Measurements from ENCODE around the gene POPDC3. TPM values are rescaled to one million over a fixed set of nuclear protein-coding genes. Genes with fewer than 3 reads are reported as not detected.

The POPDC3 gene, protein sequence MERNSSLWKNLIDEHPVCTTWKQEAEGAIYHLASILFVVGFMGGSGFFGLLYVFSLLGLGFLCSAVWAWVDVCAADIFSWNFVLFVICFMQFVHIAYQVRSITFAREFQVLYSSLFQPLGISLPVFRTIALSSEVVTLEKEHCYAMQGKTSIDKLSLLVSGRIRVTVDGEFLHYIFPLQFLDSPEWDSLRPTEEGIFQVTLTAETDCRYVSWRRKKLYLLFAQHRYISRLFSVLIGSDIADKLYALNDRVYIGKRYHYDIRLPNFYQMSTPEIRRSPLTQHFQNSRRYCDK
- total RNA-seq (0.93 and 1.2 TPM in 2 replicates), polyA plus RNA-seq (1.5 and 1.7 TPM in 2 replicates)

DNA sequence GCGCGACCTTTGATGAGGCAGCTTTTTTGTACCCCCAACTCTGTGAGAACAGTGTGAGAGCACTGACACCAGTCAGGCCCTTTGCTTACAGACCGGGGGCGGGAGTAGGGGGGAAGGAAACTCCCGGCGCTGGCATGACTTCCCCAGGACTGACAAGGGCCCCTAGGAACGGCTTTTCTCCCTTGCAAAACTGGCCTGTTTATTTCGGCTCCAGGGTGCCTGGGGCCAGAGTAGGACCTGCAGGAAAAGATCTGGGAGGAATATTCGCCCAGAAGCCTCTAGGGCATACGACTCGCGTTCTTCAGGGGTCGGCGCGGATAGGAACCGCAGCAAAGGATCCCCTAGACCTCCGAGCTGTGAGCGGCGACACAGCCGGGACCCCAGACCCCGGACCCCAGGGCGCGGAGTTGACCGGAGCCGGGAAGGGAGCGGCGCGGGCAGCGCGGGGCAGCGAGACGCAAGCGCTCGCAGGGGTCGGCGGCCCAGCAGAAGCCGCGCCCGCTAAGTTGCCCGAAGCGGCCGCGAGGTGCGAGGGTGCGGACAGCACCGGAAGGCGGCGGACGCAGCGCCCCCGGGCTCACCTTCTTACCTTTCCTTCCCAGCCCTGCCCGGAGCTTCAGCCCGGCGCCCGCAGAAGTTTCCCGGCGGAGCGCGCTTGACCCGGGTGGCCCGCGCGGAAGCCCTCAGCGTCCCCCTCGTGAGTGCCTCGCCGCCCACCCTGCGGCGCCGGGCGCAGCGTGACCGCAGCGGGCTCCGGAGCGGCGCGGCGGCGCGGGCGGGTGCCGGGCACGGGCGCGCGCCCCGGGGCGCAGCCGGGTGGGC is at the start of gene POPDC3:
Gene POPDC3, minus strand, starts transcription at position 771 of the 822 bp plus-strand sequence. CDS start 18,105 bp downstream, outside the sequence.
- Histone ChIP-seq H3K4me2 (peak within 1 kb of the TSS; percentile 99), H4K20me1 (ENCODE audit: insufficient read depth, poor library complexity, severe bottlenecking) (no peaks in the 10 kb centered on the region), H3K9me3 (ENCODE audit: low read depth) (no peaks in the 10 kb centered on the region), H3K36me3 (replicated peaks; ENCODE audit: insufficient read depth, low read depth) (no peaks in the 10 kb centered on the region), H3K4me1 (ENCODE audit: insufficient read depth) (no peaks in the 10 kb centered on the region), H3K79me2 (no peaks in the 10 kb centered on the region), H2AFZ (peak within 1 kb of the TSS; percentile 99), H3K27ac (no peak within 1 kb of the TSS), H3K9me2 (replicated peaks; ENCODE audit: insufficient read depth) (peaks cover 2% of the 10 kb centered on the region), H3K27me3 (peaks cover 30% of the 10 kb centered on the region), H3K4me3 (peak within 1 kb of the TSS; percentile 77)
- DNase-seq (ENCODE audit: low spot score), result peak; percentile 54
- WGBS (ENCODE audit: low lambda C conversion rate, missing lambda C conversion rate), result 3% methylated on average over 61 of the region's 90 CpGs
- TF ChIP-seq EZH2 (IDR thresholded peaks at IDR 0.05; ENCODE audit: borderline replicate concordance) (no peak), EZH2phosphoT487 (IDR thresholded peaks at IDR 0.05; ENCODE audit: low read depth, severe bottlenecking, unreplicated experiment) (no peak)
- TF ChIP-seq, protein P1, sequence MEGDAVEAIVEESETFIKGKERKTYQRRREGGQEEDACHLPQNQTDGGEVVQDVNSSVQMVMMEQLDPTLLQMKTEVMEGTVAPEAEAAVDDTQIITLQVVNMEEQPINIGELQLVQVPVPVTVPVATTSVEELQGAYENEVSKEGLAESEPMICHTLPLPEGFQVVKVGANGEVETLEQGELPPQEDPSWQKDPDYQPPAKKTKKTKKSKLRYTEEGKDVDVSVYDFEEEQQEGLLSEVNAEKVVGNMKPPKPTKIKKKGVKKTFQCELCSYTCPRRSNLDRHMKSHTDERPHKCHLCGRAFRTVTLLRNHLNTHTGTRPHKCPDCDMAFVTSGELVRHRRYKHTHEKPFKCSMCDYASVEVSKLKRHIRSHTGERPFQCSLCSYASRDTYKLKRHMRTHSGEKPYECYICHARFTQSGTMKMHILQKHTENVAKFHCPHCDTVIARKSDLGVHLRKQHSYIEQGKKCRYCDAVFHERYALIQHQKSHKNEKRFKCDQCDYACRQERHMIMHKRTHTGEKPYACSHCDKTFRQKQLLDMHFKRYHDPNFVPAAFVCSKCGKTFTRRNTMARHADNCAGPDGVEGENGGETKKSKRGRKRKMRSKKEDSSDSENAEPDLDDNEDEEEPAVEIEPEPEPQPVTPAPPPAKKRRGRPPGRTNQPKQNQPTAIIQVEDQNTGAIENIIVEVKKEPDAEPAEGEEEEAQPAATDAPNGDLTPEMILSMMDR (IDR thresholded peaks at IDR 0.05; ENCODE audit: poor library complexity), result no peak

DNA sequence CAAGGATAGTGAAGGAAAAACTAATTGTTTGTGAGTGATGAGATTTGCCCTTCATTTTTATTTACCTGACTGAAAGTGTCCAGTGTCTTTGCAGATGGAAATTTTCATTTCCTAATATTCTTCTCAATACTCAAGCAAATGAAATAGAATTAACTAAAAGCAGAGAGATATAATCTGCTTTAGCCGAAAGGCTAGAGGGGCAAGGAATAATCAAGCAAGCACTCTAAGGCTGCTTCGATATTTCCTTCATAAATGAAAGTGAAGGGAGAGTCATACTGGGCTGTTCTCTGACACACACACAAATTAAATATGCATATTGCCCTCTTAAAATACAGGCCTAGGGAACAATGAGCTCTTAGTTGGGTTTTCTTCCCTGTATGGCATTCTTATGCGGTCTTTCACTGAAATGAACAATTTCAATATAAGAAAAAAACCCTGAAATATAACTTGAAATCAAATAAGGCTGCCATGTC is 47.5 kb upstream of the POPDC3 start:
- H3K9me3 ChIP-seq (ENCODE audit: low read depth), result no peaks in the 10 kb centered on the region
- H4K20me1 ChIP-seq (ENCODE audit: insufficient read depth, poor library complexity, severe bottlenecking), result no peaks in the 10 kb centered on the region
- no peaks in the 10 kb centered on the region for H3K9me2 ChIP-seq (replicated peaks; ENCODE audit: insufficient read depth)
- H3K27me3 ChIP-seq, result no peaks in the 10 kb centered on the region
- WGBS (ENCODE audit: low lambda C conversion rate, missing lambda C conversion rate), result 88% methylated on average over 3 of the region's 3 CpGs
- no peak overlapping the region for H3K4me3 ChIP-seq
- TF ChIP-seq, protein P1 (IDR thresholded peaks at IDR 0.05; ENCODE audit: poor library complexity), result no peak
- TF ChIP-seq EZH2 (IDR thresholded peaks at IDR 0.05; ENCODE audit: borderline replicate concordance) (no peak), EZH2phosphoT487 (IDR thresholded peaks at IDR 0.05; ENCODE audit: low read depth, severe bottlenecking, unreplicated experiment) (no peak)
- no peaks in the 10 kb centered on the region for H3K36me3 ChIP-seq (replicated peaks; ENCODE audit: insufficient read depth, low read depth)
- H3K4me1 ChIP-seq (ENCODE audit: insufficient read depth), result no peaks in the 10 kb centered on the region
- H3K27ac ChIP-seq, result no peak overlapping the region
- H3K4me2 ChIP-seq, result no peak overlapping the region
- DNase-seq (ENCODE audit: low spot score), result no peak
- no peaks in the 10 kb centered on the region for H3K79me2 ChIP-seq
- H2AFZ ChIP-seq, result no peak overlapping the region

DNA sequence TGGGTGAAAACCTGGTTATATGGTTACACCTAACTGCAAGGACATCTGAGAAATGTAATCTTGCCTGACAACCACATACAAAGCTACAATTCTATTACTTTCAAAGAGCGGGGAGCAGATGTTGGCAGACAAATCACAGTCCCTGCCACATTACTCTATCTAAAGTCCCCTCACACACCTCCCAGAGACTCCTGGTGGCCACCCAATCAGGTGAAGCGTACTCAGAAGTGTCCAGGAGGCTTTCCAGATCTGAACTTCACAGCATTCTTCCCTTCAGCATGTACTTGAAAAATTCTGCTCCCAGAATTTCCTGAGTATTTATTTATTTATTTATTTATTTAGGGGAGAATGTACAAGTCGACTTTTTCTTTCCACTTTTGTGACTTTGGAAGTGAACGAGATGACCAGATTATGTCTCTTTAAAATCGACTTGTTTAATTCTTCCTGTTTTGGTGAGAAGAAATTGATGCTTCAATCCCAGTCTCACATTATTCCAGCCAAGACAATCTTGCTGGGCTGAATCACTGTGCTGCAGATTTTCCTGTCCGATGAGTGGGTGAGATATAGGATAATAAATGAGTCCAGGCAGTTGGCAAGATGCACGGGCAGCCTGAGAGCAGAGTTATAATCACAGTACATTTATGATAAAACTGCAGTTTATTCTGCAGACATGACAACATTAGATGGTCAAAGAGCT is 46.9 kb upstream of the POPDC3 start:
- no peak overlapping the region for H3K4me2 ChIP-seq
- H3K79me2 ChIP-seq, result no peaks in the 10 kb centered on the region
- no peaks in the 10 kb centered on the region for H3K36me3 ChIP-seq (replicated peaks; ENCODE audit: insufficient read depth, low read depth)
- TF ChIP-seq EZH2phosphoT487 (IDR thresholded peaks at IDR 0.05; ENCODE audit: low read depth, severe bottlenecking, unreplicated experiment) (no peak), EZH2 (IDR thresholded peaks at IDR 0.05; ENCODE audit: borderline replicate concordance) (no peak)
- TF ChIP-seq, protein P1 (IDR thresholded peaks at IDR 0.05; ENCODE audit: poor library complexity), result no peak
- H3K4me1 ChIP-seq (ENCODE audit: insufficient read depth), result no peaks in the 10 kb centered on the region
- H3K9me3 ChIP-seq (ENCODE audit: low read depth), result no peaks in the 10 kb centered on the region
- no peaks in the 10 kb centered on the region for H3K9me2 ChIP-seq (replicated peaks; ENCODE audit: insufficient read depth)
- H3K27ac ChIP-seq, result no peak overlapping the region
- 58% methylated on average over 7 of the region's 7 CpGs for WGBS (ENCODE audit: low lambda C conversion rate, missing lambda C conversion rate)
- no peaks in the 10 kb centered on the region for H4K20me1 ChIP-seq (ENCODE audit: insufficient read depth, poor library complexity, severe bottlenecking)
- H2AFZ ChIP-seq, result no peak overlapping the region
- H3K4me3 ChIP-seq, result no peak overlapping the region
- DNase-seq (ENCODE audit: low spot score), result no peak
- no peaks in the 10 kb centered on the region for H3K27me3 ChIP-seq
